B cell (primary cell): ENCODE measurements around the gene NUP85.

Experiments used
- CTCF ChIP-seq: fragments of 200-600 bp; IDR thresholded peaks from one replicate; pipeline ENCODE4 v1.8.0; 2022; ENCODE audit warnings: antibody characterized with exemption, mild to moderate bottlenecking
- EZH2 ChIP-seq: IDR thresholded peaks from 2 replicates; pipeline ENCODE4 v1.6.1; 2012; ENCODE audit warnings: borderline replicate concordance, low read depth, mild to moderate bottlenecking, moderate library complexity, low read length; ENCODE audit not compliant: insufficient read depth, poor library complexity, severe bottlenecking

- TF ChIP-seq CTCF = no peak
- no peak for TF ChIP-seq EZH2
Observed at GRCh38 chr17:75241502-75241901, 36.0 kb downstream of the NUP85 start.
